ENCODE data around the gene FLNC. TPM values are rescaled to one million over a fixed set of nuclear protein-coding genes. Genes with fewer than 3 reads are reported as not detected.
A peak's percentile ranks its signal among the peaks of the same experiment; 100 is the strongest.

FLNC gene
- polyA plus RNA-seq (ENCODE audit: insufficient read length in 4 of 4): 10 to 100 TPM; 12.1 to 18.6 (median 17.6) TPM

GRCh38 chr7:128830231-128831177 is at the start of gene FLNC:
TSS of gene FLNC (plus strand) at chr7:128830406. CDS start at chr7:128830638, 232 bp downstream.
- peak in 2 of 4 donors; percentile 49 to 61 for DNase-seq (ENCODE audit: low read depth in 4 of 4, low spot score in 2 of 4)

GRCh38 chr7:128781126-128781525 is 49.1 kb upstream of the FLNC start:
- no peak for DNase-seq (ENCODE audit: low read depth in 4 of 4, low spot score in 2 of 4)

GRCh38 chr7:128781851-128782250 is 48.4 kb upstream of the FLNC start:
- no peak for DNase-seq (ENCODE audit: low read depth in 4 of 4, low spot score in 2 of 4)

GRCh38 chr7:128783143-128783861 is 46.9 kb upstream of the FLNC start:
- DNase-seq (ENCODE audit: low read depth in 4 of 4, low spot score in 2 of 4): peak in 2 of 4 donors; percentile 41 to 52

GRCh38 chr7:128785738-128786137 is 44.5 kb upstream of the FLNC start:
- DNase-seq (ENCODE audit: low read depth in 4 of 4, low spot score in 2 of 4): no peak

- DNase-seq (ENCODE audit: low read depth in 4 of 4, low spot score in 2 of 4): no peak
These were observed 41.5 kb upstream of the FLNC start for GRCh38 chr7:128788446-128789412.

GRCh38 chr7:128790315-128791041 is 39.7 kb upstream of the FLNC start:
- peak in 1 of 4 donors; percentile 16 for DNase-seq (ENCODE audit: low read depth in 4 of 4, low spot score in 2 of 4)

- DNase-seq (ENCODE audit: low read depth in 4 of 4, low spot score in 2 of 4): peak in 2 of 4 donors; percentile 19 to 34
These were observed 38.9 kb upstream of the FLNC start, which contains the start of gene CCDC136 for GRCh38 chr7:128791121-128791971. TSS of gene CCDC136 (plus strand) at chr7:128791968. CDS start at chr7:128792412, 444 bp downstream.

GRCh38 chr7:128791972-128792327 is 38.3 kb upstream of the FLNC start:
- no peak for DNase-seq (ENCODE audit: low read depth in 4 of 4, low spot score in 2 of 4)

- DNase-seq (ENCODE audit: low read depth in 4 of 4, low spot score in 2 of 4): no peak
These were observed 37.6 kb upstream of the FLNC start for GRCh38 chr7:128792471-128793180.

GRCh38 chr7:128793181-128793547 is 37.0 kb upstream of the FLNC start:
- DNase-seq (ENCODE audit: low read depth in 4 of 4, low spot score in 2 of 4): no peak

- no peak for DNase-seq (ENCODE audit: low read depth in 4 of 4, low spot score in 2 of 4)
These were observed 36.2 kb upstream of the FLNC start for GRCh38 chr7:128794020-128794419.

GRCh38 chr7:128794436-128794835 is 35.8 kb upstream of the FLNC start:
- no peak for DNase-seq (ENCODE audit: low read depth in 4 of 4, low spot score in 2 of 4)

- DNase-seq (ENCODE audit: low read depth in 4 of 4, low spot score in 2 of 4): no peak
These were observed 35.1 kb upstream of the FLNC start for GRCh38 chr7:128795129-128795528.

- no peak for DNase-seq (ENCODE audit: low read depth in 4 of 4, low spot score in 2 of 4)
These were observed 33.9 kb upstream of the FLNC start for GRCh38 chr7:128796327-128796726.

- DNase-seq (ENCODE audit: low read depth in 4 of 4, low spot score in 2 of 4): no peak
These were observed 30.8 kb upstream of the FLNC start for GRCh38 chr7:128799451-128799850.

- DNase-seq (ENCODE audit: low read depth in 4 of 4, low spot score in 2 of 4): no peak
These were observed 29.6 kb upstream of the FLNC start for GRCh38 chr7:128800567-128800966.

- no peak for DNase-seq (ENCODE audit: low read depth in 4 of 4, low spot score in 2 of 4)
These were observed 29.2 kb upstream of the FLNC start for GRCh38 chr7:128801003-128801402.
